T follicular helper cell (primary cell): ENCODE measurements around the gene ULK2.

Experiments used
- DNase-seq: peaks from one replicate; pipeline ENCODE4 v3.0.0-alpha.2; 2020; ENCODE audit warnings: low read depth

ULK2 gene

DNA sequence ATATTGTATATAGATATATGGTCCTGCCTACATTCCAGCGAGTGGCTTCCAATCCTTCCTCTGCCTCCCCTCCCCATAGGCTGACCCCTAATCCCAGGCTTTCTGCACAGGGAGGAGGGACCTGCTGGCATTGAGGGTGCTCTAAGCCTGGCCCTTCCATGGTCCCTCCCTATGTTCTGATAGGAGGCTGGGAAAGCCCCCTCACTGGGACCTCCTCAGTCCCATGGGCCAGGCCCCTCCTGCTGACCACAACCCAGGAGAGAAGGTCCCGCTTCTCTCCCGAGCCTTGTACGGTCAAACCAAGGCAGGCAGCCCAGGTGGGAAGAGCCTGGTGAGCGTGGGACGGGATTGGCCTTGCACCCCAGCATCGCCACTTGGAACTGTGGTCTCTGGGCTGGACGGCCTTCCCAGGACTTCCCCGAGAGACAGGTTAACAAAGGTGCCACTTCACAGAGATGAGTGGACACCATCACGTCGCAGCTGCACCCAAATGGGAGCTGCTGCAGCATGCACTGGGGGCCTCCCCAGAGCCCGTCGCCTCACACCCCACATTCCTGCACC lies 120.5 kb downstream of the ULK2 start:
- DNase-seq: no peak

- DNase-seq: no peak
These were observed 121.2 kb downstream of the ULK2 start for GRCh38 chr17:19746517-19746916.

DNA sequence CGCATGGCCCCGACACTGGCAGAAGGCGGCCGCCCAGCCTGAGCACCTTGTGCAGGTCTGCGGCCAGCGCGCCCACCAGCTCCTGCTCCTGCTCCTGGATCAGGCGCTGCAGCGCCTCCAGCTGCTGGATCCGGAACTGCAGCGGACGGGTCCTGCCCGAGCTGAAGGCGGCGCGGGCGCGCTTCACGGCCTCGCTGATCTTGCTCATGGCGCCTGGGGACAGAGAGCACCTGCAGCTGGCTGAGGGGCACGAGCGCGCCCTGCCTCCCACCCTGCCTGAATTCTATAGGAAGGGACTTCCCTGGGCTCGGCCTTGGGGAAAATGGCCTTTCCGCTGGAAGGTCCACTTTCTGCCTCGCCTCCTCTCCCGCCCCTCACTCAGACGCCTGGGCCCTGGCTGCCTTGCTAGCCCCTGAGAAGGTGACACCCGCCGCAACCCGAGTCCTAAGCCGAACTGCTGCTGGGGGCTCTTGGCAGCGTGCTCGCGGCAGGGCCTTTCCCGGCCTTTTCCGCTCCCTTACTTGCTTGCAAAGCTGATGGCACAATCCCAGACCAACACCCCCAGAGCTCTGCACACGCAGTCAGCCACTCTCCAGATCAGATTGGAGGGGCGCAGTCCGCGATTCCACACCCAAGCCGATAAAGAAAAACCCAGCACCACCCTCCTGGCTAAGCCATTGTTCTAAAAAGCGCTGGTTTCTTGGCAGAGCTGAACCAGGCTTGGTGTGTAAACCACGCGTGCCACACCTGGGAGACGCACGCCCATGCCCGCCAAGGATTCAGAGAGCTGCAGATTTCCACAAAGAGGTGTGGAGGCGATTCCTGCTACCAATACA lies 122.6 kb downstream of the ULK2 start:
- peak; percentile 80 for DNase-seq

DNA sequence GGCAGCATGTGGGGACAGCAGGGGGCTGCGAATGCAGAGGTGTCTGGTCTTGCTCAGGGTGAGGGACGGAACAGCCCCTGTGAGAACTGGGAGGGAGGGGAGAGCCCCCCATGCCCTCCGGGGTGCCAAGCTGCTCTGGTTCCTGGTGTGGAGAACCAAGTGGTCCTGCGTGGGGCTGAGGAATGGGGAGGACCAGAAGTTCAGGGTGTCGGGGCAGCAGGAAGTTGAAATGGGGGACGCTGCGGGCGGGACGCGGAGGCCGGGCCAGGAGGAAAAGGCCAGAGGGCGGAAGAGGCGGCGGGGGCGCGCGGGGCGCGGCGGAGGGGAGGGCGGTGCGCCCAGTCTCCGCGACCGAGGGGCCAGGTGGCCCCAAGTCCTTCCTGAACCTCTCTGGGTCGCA lies 123.2 kb downstream of the ULK2 start:
- no peak for DNase-seq

DNA sequence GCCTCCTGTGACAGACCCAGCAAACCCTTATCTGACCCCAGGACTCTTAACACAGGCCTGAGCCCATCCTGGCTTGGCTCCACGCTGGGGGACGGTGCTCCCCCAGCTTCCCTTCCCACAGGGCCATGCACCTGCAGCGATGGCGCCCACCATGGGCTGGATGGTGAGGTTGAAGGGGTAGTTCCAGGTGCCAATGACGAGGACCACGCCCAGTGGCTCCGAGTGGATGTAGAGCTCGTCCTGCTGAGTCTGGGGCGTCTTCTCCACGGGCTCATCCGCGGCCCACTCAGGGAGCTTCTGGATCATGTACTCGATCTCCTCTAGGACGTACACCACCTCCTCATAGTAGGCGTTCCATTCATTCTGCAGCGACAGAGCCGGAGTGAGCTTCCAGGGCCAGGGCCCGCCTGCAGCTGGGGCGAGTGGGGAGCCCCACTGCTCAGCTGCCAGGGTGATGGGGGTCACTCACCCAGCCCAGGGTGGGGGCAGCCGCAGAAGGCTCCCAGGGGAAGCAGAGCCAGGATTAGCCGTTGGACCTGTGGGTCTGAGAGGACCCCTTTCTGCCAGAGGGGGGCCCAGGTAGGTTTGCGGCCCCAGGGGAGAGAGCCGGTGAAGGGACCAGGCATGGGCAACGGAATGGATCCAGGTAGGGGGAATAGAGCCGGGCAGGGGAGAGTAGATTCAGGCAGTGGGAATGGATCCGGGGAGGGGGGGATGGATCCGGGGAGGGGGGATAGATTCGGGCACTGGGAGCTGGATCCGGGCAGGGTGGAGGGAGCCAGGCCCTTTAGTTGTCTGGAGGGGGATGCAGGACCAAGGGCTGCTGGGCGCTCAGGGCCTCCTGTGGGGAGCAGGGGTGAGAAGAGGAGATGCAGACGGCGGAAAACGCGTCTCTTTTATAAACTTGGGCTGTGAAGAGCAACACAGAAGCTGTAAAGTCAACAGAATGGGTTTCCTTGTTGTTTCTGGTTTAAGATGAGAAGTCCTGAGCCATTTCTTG lies 124.3 kb downstream of the ULK2 start:
- DNase-seq: no peak

DNA sequence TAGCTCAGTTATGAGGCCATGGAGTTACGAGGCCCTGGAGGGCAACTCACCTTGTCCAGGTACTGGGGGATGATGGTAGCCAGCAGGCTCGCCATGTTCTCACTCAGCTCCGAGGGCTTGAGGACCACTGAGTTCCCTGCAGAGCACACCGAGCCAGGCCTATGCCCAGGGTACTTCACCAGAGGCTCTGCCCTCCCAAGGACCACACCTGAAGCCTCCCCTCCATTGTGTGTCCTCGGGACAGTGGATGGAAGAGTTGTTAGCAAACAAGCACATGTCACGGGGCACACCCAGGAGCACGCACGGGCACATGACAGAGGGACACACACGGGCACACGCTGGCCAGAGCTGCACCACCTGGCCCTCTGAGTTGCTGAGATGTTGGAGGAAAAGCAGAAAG lies 125.2 kb downstream of the ULK2 start:
- DNase-seq: no peak

DNA sequence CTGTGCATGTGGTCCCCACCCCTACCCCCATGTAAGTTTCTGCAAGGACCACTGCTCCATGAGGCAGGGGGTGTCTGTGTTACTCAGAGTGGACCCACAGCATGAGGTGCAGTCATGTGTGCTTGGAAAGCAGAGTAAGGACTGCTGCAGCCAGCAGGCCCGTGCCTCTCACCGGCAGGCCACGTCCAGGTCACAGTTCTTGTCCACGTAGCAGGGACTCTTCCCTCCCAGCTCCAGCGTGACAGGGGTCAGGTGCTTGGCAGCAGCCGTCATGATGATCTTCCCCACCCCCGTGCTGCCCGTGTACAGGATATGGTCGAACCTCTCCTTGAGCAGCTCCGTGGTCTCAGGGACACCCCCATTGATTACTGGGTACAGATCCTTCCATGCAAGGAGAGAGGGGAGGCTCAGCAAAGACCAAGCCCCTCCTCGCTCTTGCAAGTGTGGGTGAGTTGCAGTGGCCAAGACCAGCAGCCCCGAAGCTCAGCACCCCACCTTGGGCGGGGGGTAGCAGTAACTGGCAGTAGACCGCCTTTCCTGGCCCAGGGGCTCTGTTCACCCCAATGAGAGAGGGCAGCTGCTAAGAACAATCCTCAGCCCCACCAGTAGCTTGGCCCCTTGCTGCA lies 125.8 kb downstream of the ULK2 start:
- no peak for DNase-seq

DNA sequence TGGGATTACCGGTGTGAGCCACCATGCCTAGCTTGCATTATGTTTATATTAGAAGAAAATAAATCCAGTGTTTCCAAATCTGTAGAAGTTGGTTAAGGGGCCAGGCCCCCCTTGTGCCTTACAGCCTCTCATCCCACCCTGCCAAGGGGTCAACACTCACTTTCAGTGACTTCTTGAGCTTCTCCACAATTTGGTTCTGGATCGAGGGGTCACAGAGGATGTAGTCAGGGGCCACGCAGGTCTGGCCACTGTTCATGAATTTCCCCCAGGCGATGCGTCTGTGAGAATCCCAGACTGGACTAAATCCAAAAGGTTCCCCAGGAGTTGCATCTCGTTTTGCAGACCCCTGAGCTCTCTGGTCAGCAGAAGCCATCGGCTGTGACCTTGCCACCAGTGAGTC lies 126.8 kb downstream of the ULK2 start:
- DNase-seq: no peak

DNA sequence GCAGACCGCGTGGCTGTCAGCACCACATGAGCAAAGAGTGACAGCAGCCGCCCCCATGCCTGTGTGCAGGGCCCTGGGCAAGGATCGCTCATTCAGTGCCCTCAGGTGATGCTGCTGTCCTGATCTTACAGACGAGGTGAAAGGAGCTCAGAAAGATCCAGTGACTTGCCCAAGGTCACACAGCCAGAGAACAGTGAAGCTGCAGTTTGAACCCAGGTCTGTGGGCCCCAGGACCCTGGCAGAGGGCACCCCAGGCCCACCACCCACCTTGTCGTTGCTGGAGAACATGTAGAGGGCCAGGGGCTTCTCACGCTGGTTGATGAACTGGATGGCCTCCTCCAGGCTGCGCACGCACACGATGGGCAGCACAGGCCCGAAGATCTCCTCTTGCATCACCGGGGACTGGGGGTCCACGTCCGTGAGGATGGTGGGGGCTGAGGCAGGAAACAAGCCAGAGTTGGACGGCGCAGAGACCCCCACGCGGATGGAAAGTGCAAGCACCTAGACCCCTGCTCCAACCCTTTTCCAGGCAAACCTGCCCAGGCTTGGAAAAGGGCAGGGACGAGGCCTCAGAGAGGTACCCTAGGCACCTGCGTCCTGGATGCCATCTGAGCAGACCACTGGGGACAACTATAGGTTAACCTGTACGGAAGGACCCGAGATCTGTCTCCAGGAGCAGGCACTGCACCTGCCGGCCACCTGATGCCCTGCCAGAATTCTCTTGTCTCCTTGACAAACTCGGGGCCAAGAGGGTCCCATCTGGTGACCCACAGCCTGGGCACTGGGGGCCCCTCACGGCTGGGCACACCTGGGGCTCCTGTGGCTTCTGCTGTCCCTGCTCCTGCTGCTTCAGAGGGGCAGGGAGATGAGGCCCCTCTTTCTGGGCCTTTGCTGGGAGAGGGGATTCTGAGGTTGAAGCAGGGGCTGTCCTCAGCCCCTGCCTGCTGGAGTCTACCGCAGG lies 128.2 kb downstream of the ULK2 start:
- no peak for DNase-seq

DNA sequence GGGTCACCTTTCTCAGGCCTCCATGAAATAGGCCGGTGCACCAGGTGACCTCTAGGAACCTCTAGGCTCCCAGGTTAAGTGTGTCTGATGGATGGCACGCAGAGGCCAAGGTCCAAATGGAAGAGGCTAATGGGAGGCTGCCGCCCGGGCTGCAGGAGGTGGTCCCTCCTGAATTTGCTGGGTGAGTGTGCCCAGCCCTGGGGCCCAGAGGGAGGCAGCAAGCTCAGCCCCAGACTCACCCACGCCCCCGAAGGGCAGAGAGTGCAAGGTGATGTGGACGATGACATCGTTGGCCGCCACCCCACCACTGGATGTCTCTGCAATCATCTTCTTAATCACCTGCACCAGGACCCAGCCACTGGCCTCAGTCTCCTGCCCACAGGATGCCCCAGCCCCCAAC lies 129.0 kb downstream of the ULK2 start:
- no peak for DNase-seq

DNA sequence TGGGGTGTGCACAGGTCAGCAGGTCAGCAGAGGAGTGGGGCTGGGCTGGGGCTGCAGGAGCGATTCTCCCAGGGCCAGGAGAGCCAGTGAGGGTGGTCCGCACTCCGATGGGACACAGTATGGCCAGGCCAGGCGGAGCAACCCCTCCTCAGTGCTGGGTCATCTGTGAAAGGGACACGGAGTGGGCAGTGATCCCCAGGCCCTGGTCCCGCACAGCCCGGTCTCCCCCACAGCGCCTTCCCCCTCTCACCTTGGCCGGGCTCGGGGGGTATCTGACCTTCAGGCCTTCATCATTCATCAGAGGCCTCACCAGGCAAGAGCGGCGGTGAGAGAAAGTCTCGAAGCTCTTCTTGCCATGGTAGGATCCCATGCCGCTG lies 129.7 kb downstream of the ULK2 start:
- DNase-seq: no peak

DNA sequence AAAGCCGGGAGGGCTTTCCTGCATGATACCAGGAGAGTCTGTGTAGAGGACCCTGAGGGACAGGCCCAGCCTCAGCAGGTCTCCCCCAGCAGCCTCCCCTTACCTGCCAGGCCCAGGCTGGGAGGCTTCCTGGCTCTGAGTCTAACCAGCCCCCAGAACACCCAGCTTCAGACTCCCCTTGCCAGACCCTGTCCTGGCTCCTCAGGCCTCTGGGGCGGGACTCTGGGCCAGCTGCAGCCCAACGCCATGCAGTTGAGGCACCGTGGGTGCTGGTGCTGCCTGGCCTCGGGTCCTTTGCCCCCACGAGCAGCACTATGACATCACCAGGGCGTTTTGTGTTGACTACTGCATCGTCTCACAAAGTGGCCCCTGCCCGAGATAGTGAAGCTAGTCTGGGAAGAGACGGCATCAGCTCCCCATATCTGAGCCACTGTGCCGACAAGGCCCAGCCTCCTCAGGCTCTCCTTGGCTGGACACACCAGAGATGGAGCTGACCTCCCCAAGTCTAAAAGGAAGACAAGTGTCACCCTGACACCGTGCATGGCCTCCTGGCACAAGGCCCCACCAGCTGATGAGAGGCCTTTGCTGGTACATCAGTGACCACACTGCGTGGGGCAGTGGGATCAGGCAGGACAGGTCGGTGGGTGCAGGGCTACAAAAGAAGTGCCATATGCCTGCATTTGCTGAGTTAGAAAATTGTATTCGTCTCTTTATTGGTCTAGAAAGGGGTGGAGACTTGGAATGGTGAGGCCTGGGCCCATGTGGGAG lies 130.2 kb downstream of the ULK2 start:
- DNase-seq: no peak

DNA sequence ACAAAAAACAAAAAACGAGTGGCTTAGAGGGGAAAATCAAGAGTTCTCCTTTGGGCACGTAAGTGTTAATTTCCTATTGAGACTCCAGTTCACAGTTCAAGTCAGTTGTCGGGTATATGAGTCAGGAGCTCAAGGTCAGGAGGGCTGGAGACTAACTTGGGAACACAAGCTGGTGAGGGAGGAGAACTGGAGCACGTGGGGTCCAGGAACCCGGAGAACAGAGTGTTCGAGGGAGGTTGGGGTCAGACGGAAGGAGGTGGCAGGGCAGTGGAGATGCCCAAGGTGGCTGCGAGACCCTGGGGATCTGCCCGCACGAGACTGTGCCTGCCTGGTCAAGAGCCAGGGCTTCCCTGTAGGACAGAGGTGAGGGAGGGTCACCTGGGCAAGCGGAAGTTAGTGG lies 131.7 kb downstream of the ULK2 start:
- DNase-seq: no peak

DNA sequence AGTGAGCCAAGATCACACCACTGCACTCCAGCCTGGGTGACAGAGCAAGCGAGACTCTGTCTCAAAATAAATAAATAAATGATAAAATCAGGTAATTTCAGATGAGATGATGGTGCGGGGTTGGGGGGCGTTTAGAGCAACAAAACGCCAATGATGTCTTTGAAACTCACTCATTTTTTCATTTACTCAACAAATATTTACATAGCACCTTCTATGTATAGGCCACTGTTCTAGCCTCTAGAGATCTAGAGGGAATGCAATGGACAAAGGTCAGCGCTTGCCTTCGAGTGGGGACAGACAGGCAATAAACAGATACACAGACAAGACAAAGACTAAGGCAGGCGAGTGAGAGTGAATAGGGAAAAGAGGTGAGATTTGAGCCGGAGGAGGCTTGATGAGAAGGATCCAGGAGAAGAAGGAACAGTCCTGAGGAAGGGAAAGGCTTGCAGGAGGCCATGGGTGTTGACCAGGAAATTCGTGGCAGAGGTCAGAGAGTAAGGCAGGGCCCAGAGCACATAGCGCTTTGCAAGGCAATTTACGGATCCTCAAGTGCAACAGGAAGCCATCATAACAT lies 133.7 kb downstream of the ULK2 start:
- DNase-seq: no peak

- no peak for DNase-seq
These were observed 136.1 kb downstream of the ULK2 start for GRCh38 chr17:19731626-19732025.

- DNase-seq: no peak
These were observed 136.9 kb downstream of the ULK2 start for GRCh38 chr17:19730843-19731242.

DNA sequence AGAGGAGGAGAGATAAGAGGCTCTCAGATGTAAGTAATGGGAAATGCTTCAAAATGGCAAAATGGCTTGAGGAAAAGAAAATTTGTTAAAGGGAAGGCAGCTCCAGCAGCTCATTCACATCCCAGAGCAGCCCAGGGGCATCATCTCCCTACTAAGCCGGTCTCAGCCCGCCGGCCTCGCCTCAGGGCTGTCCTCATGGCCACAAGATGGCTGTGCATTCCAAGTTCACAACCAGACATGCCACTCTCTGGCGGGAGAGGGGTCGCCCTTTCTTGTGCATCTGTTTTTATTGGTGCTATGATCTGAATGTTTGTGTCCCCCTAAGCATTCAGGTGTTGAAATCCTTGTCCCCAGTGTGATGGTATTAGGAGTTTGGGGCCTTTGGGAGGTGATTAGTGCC lies 137.8 kb downstream of the ULK2 start:
- no peak for DNase-seq

DNA sequence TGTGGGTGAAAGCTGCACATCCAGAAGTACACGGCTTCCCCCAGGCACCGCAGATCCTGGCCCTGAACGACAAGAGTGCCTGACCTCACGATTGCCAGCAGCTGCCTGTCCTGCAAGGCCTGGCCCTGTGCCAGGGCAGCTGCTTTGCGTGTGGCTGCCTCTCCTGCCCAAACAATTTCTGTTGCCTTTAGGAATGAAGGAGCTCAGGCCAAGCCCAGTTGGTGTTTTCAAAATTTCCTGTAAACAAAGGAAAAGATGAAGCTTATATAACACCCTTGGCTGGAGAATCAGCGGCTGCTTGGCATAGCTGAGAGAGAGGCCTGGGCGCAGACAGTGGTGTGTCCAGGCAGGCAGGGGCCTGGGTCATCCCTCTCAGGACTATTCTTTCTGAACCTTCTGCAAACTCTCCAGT lies 139.6 kb downstream of the ULK2 start:
- no peak for DNase-seq

DNA sequence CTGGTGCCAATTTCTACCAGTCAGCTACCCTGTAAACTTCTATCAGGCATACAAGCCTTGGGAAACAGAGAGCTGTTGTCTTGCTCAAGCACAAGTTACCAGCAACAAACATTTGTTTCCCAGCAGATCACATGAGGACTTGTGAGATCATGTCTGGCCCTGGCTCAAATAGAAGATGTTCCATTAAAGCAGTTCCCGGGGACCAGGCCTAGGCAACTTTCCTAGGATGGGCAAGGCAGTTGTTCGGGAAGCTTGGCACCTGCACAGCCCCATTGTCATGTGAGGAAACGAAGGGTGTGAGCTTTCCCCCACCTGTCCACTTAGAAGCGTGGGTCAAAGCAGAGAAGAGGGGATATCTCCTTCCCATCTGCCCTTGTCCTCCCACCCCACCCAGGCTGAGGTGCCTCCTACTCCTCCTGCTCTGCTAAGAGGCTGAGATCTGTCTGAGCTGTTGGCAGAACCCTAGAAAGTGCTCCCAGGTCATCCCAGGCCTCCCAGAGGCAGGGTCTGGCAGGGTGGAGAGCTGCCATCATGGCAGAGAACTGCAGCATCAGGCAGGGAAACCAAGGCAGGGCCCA lies 140.1 kb downstream of the ULK2 start:
- no peak for DNase-seq
